Lower lobe of right lung (tissue), 2 donors: ENCODE measurements around the gene FIBCD1. TPM values are rescaled to one million over a fixed set of nuclear protein-coding genes. Genes with fewer than 3 reads are reported as not detected.
"Not testable (repeated sequence)": the region's sequence is repeated elsewhere in the genome, so short reads cannot be mapped to it uniquely, and the experiment has no call there.

Source experiments
- ATAC-seq, 2 donors: fragments of 200-7000 bp; cut with Tn5 transposase; one replicate each; pipeline ENCODE4 v1.9.1; 2020 to 2022; ENCODE audit warnings: mild to moderate bottlenecking in 2 of 2, moderate library complexity in 2 of 2
- DNase-seq: peaks from one replicate; pipeline ENCODE4 v3.0.0-alpha.2; 2020
- H3K27ac ChIP-seq: fragments of 200-600 bp; one replicate; pipeline ENCODE4 v1.8.0; 2022
- H3K27me3 ChIP-seq: fragments of 200-600 bp; one replicate; pipeline ENCODE4 v1.8.0; 2022; ENCODE audit warnings: low read depth
- H3K36me3 ChIP-seq: fragments of 200-600 bp; one replicate; pipeline ENCODE4 v1.8.0; 2022; ENCODE audit warnings: mild to moderate bottlenecking
- H3K4me1 ChIP-seq: fragments of 200-600 bp; one replicate; pipeline ENCODE4 v1.8.0; 2022
- H3K4me3 ChIP-seq: fragments of 200-600 bp; one replicate; pipeline ENCODE4 v1.8.0; 2022; ENCODE audit warnings: mild to moderate bottlenecking
- H3K9me3 ChIP-seq: fragments of 200-600 bp; one replicate; pipeline ENCODE4 v1.8.0; 2022
- intact Hi-C: fragments of 100-400 bp; cut with DNase I; formaldehyde crosslinking; loops from one replicate; pipeline ENCODE4 v1.11.0; 2022
- total RNA-seq: library from RNA; stranded (reverse); fragmentation: NEBNext Ultra II Directional; extraction: Animal tissue kit (Norgen Biotek cat#: 25700); gene quantifications from one replicate; pipeline ENCODE4 v1.2.1, GENCODE V29; 2021
- TF ChIP-seq, protein P1 (sequence below): fragments of 200-600 bp; IDR thresholded peaks from one replicate; pipeline ENCODE4 v1.8.0; 2022; ENCODE audit warnings: antibody characterized with exemption, mild to moderate bottlenecking
- donor health status: DM: no; HTN: yes; CAD: no; lungs with severe emphysema.

FIBCD1 gene
- total RNA-seq, 1 donor from 2014 or later = 1.3 TPM

- no peak for DNase-seq
- Histone ChIP-seq H3K27me3 (peaks cover 19% of the 10 kb centered on the region), H3K9me3 (no peaks in the 10 kb centered on the region), H3K4me1 (no peaks in the 10 kb centered on the region), H3K27ac (no peak overlapping the region), H3K4me3 (no peak overlapping the region), H3K36me3 (no peaks in the 10 kb centered on the region)
- ATAC-seq = no peak
- TF ChIP-seq, protein P1, sequence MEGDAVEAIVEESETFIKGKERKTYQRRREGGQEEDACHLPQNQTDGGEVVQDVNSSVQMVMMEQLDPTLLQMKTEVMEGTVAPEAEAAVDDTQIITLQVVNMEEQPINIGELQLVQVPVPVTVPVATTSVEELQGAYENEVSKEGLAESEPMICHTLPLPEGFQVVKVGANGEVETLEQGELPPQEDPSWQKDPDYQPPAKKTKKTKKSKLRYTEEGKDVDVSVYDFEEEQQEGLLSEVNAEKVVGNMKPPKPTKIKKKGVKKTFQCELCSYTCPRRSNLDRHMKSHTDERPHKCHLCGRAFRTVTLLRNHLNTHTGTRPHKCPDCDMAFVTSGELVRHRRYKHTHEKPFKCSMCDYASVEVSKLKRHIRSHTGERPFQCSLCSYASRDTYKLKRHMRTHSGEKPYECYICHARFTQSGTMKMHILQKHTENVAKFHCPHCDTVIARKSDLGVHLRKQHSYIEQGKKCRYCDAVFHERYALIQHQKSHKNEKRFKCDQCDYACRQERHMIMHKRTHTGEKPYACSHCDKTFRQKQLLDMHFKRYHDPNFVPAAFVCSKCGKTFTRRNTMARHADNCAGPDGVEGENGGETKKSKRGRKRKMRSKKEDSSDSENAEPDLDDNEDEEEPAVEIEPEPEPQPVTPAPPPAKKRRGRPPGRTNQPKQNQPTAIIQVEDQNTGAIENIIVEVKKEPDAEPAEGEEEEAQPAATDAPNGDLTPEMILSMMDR = no peak
- intact Hi-C loops = no loop called here
Observed at GRCh38 chr9:130955947-130956621, 17.0 kb upstream of the FIBCD1 start.

DNA sequence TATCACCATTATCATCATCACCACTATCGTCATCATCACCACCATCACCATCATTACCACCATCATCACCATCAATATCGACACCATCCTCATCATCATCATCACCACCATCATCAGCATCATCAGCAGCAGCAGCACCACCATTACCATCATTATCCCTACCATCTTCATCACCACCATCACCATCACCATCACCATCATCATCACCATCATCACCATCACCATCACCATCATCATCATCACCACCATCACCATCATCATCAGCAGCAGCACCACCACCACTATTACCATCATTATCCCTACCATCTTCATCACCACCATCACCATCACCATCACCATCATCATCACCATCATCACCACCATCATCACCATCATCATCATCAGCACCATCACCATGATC, 15.9 kb upstream of the FIBCD1 start:
- peaks cover 19% of the 10 kb centered on the region for H3K27me3 ChIP-seq
- intact Hi-C loops, DNase-seq, H3K9me3 ChIP-seq, H3K27ac ChIP-seq, H3K4me1 ChIP-seq, ATAC-seq, H3K4me3 ChIP-seq, H3K36me3 ChIP-seq: not testable (repeated sequence)

- H3K36me3 ChIP-seq = no peaks in the 10 kb centered on the region
- ATAC-seq (no peak), DNase-seq (no peak)
- TF ChIP-seq, protein P1 = no peak
- no peak overlapping the region for H3K27ac ChIP-seq
- peaks cover 20% of the 10 kb centered on the region for H3K27me3 ChIP-seq
- no peaks in the 10 kb centered on the region for H3K9me3 ChIP-seq
- H3K4me1 ChIP-seq = no peaks in the 10 kb centered on the region
- intact Hi-C loops = no loop called here
- no peak overlapping the region for H3K4me3 ChIP-seq
Observed at GRCh38 chr9:130954317-130954716, 15.3 kb upstream of the FIBCD1 start.

- DNase-seq (no peak), ATAC-seq (no peak)
- no peaks in the 10 kb centered on the region for H3K9me3 ChIP-seq
- no peaks in the 10 kb centered on the region for H3K4me1 ChIP-seq
- H3K4me3 ChIP-seq = no peak overlapping the region
- TF ChIP-seq, protein P1 = no peak
- H3K27ac ChIP-seq = no peak overlapping the region
- H3K27me3 ChIP-seq = peaks cover 24% of the 10 kb centered on the region
- H3K36me3 ChIP-seq = no peaks in the 10 kb centered on the region
- intact Hi-C loops = no loop called here
Observed at GRCh38 chr9:130952065-130952762, 13.2 kb upstream of the FIBCD1 start.

DNA sequence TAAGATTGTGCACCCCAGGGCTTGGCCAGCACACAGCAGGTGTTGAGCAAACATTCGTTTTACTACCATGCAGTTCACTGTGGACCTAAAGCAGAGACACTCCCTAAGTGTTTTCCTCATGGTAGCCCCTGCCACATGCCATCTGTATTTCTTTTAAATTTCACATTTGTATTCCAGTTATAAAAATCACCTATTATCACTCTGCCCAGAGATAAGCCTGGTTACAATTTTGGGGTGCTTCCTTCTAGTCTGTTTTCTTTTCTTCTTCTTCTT, 10.9 kb upstream of the FIBCD1 start:
- Histone ChIP-seq H3K4me1 (no peaks in the 10 kb centered on the region), H3K36me3 (no peaks in the 10 kb centered on the region)
- intact Hi-C loops = no loop called here

More for the DNA sequence above, 10.9 kb upstream of the FIBCD1 start:
- no peak overlapping the region for H3K4me3 ChIP-seq
- no peaks in the 10 kb centered on the region for H3K9me3 ChIP-seq
- DNase-seq = no peak
- H3K27ac ChIP-seq = no peak overlapping the region
- no peak for ATAC-seq
- TF ChIP-seq, protein P1 = no peak
- peaks cover 24% of the 10 kb centered on the region for H3K27me3 ChIP-seq
